T-helper 22 cell (primary cell): ENCODE data around the gene ZBTB17.

Source experiments
- DNase-seq: peaks from one replicate; pipeline ENCODE4 v3.0.0-alpha.2; 2020; ENCODE audit warnings: low read depth

The ZBTB17 gene

GRCh38 chr1:15946571-15947381, 29.1 kb downstream of the ZBTB17 start:
- no peak for DNase-seq

- no peak for DNase-seq
These were observed 30.0 kb downstream of the ZBTB17 start for GRCh38 chr1:15945832-15946448.

GRCh38 chr1:15945011-15945831, 30.7 kb downstream of the ZBTB17 start:
- no peak for DNase-seq

- DNase-seq = no peak
These were observed 31.4 kb downstream of the ZBTB17 start for GRCh38 chr1:15944308-15945010.

- no peak for DNase-seq
These were observed 32.0 kb downstream of the ZBTB17 start for GRCh38 chr1:15943992-15944307.

GRCh38 chr1:15943328-15943991, 32.4 kb downstream of the ZBTB17 start:
- no peak for DNase-seq

GRCh38 chr1:15942661-15943327, 33.1 kb downstream of the ZBTB17 start:
- DNase-seq = no peak

GRCh38 chr1:15941899-15942660, 33.8 kb downstream of the ZBTB17 start:
- no peak for DNase-seq

- DNase-seq = no peak
These were observed 34.7 kb downstream of the ZBTB17 start for GRCh38 chr1:15941044-15941840.

GRCh38 chr1:15940110-15941043, 35.5 kb downstream of the ZBTB17 start:
- DNase-seq = no peak

- DNase-seq = no peak
These were observed 36.5 kb downstream of the ZBTB17 start for GRCh38 chr1:15939181-15940109.

- no peak for DNase-seq
These were observed 37.2 kb downstream of the ZBTB17 start for GRCh38 chr1:15938628-15939161.

- DNase-seq = no peak
These were observed 38.2 kb downstream of the ZBTB17 start for GRCh38 chr1:15937706-15938168.

GRCh38 chr1:15937146-15937545, 38.8 kb downstream of the ZBTB17 start:
- DNase-seq = no peak

- no peak for DNase-seq
These were observed 39.9 kb downstream of the ZBTB17 start for GRCh38 chr1:15936025-15936424.

GRCh38 chr1:15935056-15935950, 40.6 kb downstream of the ZBTB17 start:
- no peak for DNase-seq
